ENCODE results near the gene TEK. TPM values are rescaled to one million over a fixed set of nuclear protein-coding genes. Genes with fewer than 3 reads are reported as not detected.
A peak's percentile ranks its signal among the peaks of the same experiment; 100 is the strongest.
"Not testable (repeated sequence)": the region's sequence is repeated elsewhere in the genome, so short reads cannot be mapped to it uniquely, and the experiment has no call there.

The TEK gene
- total RNA-seq, 1 donor from 2014 or later, result 2.3 TPM

- not testable (repeated sequence) for H3K9me3 Mint-ChIP-seq (ENCODE audit: unreplicated experiment); H3K9me3 ChIP-seq (ENCODE audit: insufficient read depth, low read depth, low read length); H3K4me3 Mint-ChIP-seq (ENCODE audit: unreplicated experiment); H3K4me2 ChIP-seq (ENCODE audit: low read length); H3K4me3 ChIP-seq (ENCODE audit: insufficient read depth, low read depth, low read length); H3K27me3 Mint-ChIP-seq (ENCODE audit: low read depth, unreplicated experiment); H4K20me1 ChIP-seq (ENCODE audit: insufficient read depth, low read length); H3K27ac ChIP-seq (ENCODE audit: low read depth, low read length); H2AFZ ChIP-seq (ENCODE audit: low read depth, low read length); H3K9ac ChIP-seq (ENCODE audit: low read length); H3K36me3 Mint-ChIP-seq (ENCODE audit: low read depth, unreplicated experiment); H3K36me3 ChIP-seq (ENCODE audit: insufficient read depth, low read length); FAIRE-seq; DNase-seq (ENCODE audit: low read depth); H3K27ac Mint-ChIP-seq (ENCODE audit: unreplicated experiment); H3K27me3 ChIP-seq (ENCODE audit: insufficient read depth, low read length); H3K79me2 ChIP-seq (ENCODE audit: insufficient read depth, low read length)
- peaks cover 21% of the 10 kb centered on the region for H3K4me1 ChIP-seq (ENCODE audit: insufficient read depth, low read length)
- H3K4me1 Mint-ChIP-seq (ENCODE audit: low read depth, unreplicated experiment), result peaks cover 31% of the 10 kb centered on the region
These were observed 15.5 kb upstream of the TEK start for GRCh38 chr9:27093384-27094067.

- peak overlapping the region; percentile 38 for H3K27ac ChIP-seq (ENCODE audit: low read depth, low read length)
- H3K9ac ChIP-seq (ENCODE audit: low read length), result peak overlapping the region; percentile 47
- H3K9me3 ChIP-seq (ENCODE audit: insufficient read depth, low read depth, low read length), result no peaks in the 10 kb centered on the region
- TF ChIP-seq EZH2 (IDR thresholded peaks at IDR 0.05; ENCODE audit: insufficient read depth, low read length) (no peak), CTCF (IDR thresholded peaks at IDR 0.05; ENCODE audit: insufficient read depth, low read depth, low read length) (no peak)
- Mint-ChIP-seq H3K27ac (ENCODE audit: unreplicated experiment) (peak overlapping the region; percentile 53), H3K4me3 (ENCODE audit: unreplicated experiment) (peak overlapping the region; percentile 51), H3K9me3 (ENCODE audit: unreplicated experiment) (no peaks in the 10 kb centered on the region), H3K36me3 (ENCODE audit: low read depth, unreplicated experiment) (no peaks in the 10 kb centered on the region), H3K27me3 (ENCODE audit: low read depth, unreplicated experiment) (no peaks in the 10 kb centered on the region), H3K4me1 (ENCODE audit: low read depth, unreplicated experiment) (peaks cover 18% of the 10 kb centered on the region)
- H3K36me3 ChIP-seq (ENCODE audit: insufficient read depth, low read length), result no peaks in the 10 kb centered on the region
- no peak overlapping the region for H3K4me3 ChIP-seq (ENCODE audit: insufficient read depth, low read depth, low read length)
- no peaks in the 10 kb centered on the region for H4K20me1 ChIP-seq (ENCODE audit: insufficient read depth, low read length)
- peak; percentile 86 for DNase-seq (ENCODE audit: low read depth)
- peaks cover 18% of the 10 kb centered on the region for H3K4me1 ChIP-seq (ENCODE audit: insufficient read depth, low read length)
- H3K4me2 ChIP-seq (ENCODE audit: low read length), result peak overlapping the region; percentile 70
- H3K27me3 ChIP-seq (ENCODE audit: insufficient read depth, low read length), result no peaks in the 10 kb centered on the region
- no peaks in the 10 kb centered on the region for H3K79me2 ChIP-seq (ENCODE audit: insufficient read depth, low read length)
- FAIRE-seq, result peak; percentile 91
- peak overlapping the region; percentile 7 for H2AFZ ChIP-seq (ENCODE audit: low read depth, low read length)
These were observed 14.3 kb upstream of the TEK start for GRCh38 chr9:27094640-27095298.

- Mint-ChIP-seq H3K4me1 (ENCODE audit: low read depth, unreplicated experiment) (peaks cover 12% of the 10 kb centered on the region), H3K27me3 (ENCODE audit: low read depth, unreplicated experiment) (no peaks in the 10 kb centered on the region)
- peaks cover 10% of the 10 kb centered on the region for H3K79me2 ChIP-seq (ENCODE audit: insufficient read depth, low read length)
These were observed 1.8 kb upstream of the TEK start for GRCh38 chr9:27107241-27107640.

More at GRCh38 chr9:27107241-27107640, 1.8 kb upstream of the TEK start:
- Histone ChIP-seq H2AFZ (ENCODE audit: low read depth, low read length) (no peak overlapping the region), H3K4me1 (ENCODE audit: insufficient read depth, low read length) (peaks cover 9% of the 10 kb centered on the region), H3K4me3 (ENCODE audit: insufficient read depth, low read depth, low read length) (no peak overlapping the region), H3K4me2 (ENCODE audit: low read length) (no peak overlapping the region), H4K20me1 (ENCODE audit: insufficient read depth, low read length) (no peaks in the 10 kb centered on the region), H3K27ac (ENCODE audit: low read depth, low read length) (no peak overlapping the region), H3K36me3 (ENCODE audit: insufficient read depth, low read length) (no peaks in the 10 kb centered on the region), H3K27me3 (ENCODE audit: insufficient read depth, low read length) (no peaks in the 10 kb centered on the region), H3K9me3 (ENCODE audit: insufficient read depth, low read depth, low read length) (no peaks in the 10 kb centered on the region), H3K9ac (ENCODE audit: low read length) (no peak overlapping the region)
- no peak for DNase-seq (ENCODE audit: low read depth)
- no peak for FAIRE-seq
- H3K36me3 Mint-ChIP-seq (ENCODE audit: low read depth, unreplicated experiment), result no peaks in the 10 kb centered on the region
- TF ChIP-seq EZH2 (IDR thresholded peaks at IDR 0.05; ENCODE audit: insufficient read depth, low read length) (no peak), CTCF (IDR thresholded peaks at IDR 0.05; ENCODE audit: insufficient read depth, low read depth, low read length) (no peak)
- no peak overlapping the region for H3K4me3 Mint-ChIP-seq (ENCODE audit: unreplicated experiment)
- H3K9me3 Mint-ChIP-seq (ENCODE audit: unreplicated experiment), result no peaks in the 10 kb centered on the region
- no peak overlapping the region for H3K27ac Mint-ChIP-seq (ENCODE audit: unreplicated experiment)
